Colon (tissue), 2 donors: ENCODE data around the gene THUMPD3.

ENCODE experiments used
- FAIRE-seq: peaks from 2 replicates; lab custom pipeline; 2012; peaks lifted over from hg19 to GRCh38; lab: Jason Lieb, UNC
- donor health status: control.
- donor health status: control.

The THUMPD3 gene

DNA sequence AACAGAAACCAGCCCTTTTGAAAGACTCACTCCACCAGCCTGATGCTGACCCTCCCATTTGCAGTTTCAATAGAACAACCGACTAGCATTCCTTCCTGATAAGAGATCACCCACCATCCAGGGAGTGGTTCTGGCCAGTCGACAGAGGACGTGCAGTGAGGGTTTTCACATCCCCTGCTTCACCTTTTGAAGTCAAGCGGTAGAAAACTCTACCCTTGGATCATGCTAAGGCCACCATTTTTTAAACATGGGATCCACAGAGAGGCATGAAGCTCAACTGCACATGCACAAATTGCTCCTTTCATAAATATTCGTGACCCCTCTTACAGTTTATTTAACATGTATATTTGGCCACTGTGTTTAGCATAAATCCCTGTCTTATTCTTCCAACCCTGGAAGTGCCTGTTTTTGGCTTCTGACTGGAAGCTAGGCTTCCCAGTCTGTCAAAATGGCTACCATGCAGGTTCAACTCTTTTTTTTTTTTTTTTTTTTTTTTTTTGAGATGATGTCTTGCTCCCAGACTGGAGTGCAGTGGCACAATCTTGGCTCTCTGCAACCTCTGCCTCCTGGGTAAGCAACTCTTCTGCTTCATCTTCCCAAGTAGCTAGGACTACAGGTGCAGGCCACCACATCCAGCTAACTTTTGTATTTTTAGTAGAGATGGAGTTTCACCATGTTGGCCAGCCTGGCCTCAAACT is 1.0 kb upstream of the THUMPD3 start:
- FAIRE-seq = no peak

DNA sequence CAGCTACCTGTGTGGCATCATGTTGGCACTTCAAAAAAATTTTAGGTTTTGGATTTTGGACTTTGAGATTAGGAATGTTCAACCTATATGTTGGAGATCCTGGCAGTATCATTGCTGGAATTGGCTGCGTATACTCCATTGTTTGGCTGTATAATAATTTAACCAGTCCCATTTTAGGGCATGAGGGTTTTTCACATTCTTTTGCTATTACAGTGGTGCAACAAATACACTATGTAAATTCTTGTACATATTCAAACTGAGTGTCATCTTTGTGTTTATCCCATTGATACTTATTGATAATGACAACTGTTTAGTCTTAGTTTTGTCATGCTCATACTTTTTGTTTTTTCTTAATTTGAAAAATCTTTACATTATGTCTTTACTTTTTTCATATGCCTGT is 6.7 kb downstream of the THUMPD3 start:
- FAIRE-seq = no peak

DNA sequence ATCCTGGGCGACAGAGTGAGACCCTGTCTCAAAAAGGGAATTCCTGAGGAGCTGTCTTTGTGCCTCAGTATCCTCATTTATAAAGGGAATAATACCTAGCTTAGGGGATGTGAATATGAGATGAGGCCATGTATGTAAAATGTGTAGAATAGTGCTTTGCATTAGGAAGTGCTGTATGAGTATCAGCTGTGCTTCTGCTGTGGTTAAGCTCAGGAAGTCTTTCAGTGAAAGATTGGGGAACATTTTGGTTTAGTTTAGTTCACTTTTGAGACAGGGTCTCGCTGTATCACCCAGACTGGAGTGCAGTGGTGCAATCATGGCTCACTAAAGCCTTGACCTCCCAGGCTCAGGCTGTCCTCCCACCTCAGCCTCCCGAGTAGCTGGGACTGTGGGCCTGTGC is 10.6 kb downstream of the THUMPD3 start:
- FAIRE-seq = no peak

DNA sequence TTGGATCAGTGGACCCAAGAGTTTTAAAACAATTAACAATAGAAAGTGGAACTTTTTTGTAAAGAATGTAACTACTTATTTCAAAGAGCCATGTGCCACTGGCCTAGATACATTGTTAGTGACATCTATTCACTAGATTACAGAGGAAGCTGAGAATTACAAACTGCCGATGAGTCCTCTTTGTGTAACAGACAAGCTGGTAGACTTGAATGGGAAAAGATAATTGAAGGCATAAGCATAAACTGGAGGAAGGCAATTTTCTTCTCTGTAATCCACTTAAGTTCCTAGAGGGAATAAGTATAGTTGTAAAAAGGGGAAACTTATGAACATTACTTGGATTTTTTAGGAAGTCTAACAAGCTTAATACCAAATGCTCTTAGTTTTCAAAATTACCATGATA is 15.1 kb downstream of the THUMPD3 start:
- no peak for FAIRE-seq

GRCh38 chr3:9379327-9379726 is 16.5 kb downstream of the THUMPD3 start:
- FAIRE-seq = no peak

- no peak for FAIRE-seq
Measured at GRCh38 chr3:9380014-9380413, 17.2 kb downstream of the THUMPD3 start.

DNA sequence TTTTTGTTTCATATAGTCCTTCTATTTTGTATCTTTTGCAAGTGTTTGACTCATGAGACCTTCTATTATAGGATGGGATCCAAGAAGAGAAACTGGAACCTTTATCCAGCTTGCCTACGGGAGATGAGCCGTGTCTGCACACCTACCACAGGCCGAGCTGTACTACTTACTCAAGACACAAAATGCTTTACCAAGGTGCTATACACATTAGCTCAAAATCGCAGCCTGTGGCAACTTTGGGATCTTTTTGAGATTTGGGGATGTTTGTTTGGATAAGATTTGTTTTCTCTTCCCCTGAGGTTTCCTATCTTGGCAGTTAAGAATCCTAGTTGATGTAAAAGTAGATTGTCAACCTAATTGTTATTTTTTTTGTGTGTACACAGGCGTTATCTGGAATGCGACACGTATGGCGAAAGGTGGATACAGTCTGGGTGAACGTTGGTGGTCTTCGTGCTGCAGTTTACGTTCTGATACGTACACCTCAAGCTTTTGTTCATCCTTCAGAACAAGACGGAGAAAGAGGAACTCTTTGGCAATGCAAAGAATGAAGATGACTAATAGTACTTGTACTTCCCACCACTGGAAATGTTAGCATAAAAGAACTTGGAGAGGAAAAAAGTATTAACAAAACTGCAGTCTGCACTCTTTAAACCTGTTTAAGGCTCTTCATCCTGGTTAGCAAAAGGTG is 21.4 kb downstream of the THUMPD3 start:
- FAIRE-seq = no peak

GRCh38 chr3:9385187-9386077 is 22.6 kb downstream of the THUMPD3 start:
- FAIRE-seq = no peak

DNA sequence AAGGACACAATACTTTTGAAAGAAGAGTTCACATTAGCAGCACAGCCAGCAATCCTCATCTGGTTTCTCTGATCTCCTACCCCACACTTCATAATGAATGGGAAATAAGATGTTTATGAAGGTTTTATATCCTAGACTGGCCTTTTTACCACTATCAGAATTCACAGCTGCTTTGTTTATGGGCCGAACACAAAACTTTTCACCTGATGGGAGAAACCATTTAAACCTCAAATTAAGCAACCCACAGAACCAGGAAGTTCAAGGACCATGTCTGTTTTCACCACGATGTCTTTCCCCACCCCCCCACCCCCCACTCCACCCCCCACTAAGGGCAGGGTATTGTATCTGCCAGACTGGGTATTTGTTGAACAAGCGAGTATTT is 23.2 kb downstream of the THUMPD3 start:
- FAIRE-seq = no peak

DNA sequence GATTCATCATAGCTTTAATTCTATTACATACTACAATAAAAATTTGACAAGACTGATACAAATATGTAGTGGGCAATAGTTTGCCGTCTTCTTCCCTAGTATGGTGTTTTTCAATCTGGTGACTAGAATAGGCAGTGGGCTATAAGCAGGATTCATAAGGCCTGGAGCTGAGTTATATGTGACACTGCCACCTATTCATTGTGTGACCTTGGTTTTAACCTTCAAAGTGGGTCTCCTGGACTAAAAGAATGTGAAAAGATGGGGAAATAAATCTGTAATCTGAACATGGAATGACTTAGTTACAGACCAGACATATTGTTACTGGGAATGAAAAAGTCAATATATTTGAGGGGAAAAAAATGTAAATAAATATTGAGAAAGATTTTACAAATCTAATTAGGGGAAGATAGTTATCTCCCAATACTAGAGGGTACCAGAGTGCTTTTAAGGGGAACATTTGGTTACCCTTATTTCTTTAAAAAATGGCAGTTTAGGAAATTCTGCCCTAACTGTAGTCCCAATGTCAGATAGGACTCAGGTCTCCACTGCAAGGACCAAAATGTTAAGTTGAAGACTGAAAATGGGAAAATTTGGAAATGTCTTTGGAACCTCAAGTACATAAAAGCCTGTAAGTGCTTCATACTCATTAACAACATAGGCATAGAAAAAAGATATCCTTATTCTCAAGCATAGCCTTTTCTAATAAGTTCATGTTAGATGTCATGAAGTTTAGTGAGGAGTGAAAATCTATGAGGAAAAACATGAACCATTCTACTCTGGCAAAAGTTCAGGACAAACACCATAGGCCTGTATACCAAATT is 23.9 kb downstream of the THUMPD3 start:
- FAIRE-seq = no peak

GRCh38 chr3:9387322-9387655 is 24.4 kb downstream of the THUMPD3 start:
- no peak for FAIRE-seq

- no peak for FAIRE-seq
Measured at GRCh38 chr3:9388142-9388541, 25.3 kb downstream of the THUMPD3 start.

DNA sequence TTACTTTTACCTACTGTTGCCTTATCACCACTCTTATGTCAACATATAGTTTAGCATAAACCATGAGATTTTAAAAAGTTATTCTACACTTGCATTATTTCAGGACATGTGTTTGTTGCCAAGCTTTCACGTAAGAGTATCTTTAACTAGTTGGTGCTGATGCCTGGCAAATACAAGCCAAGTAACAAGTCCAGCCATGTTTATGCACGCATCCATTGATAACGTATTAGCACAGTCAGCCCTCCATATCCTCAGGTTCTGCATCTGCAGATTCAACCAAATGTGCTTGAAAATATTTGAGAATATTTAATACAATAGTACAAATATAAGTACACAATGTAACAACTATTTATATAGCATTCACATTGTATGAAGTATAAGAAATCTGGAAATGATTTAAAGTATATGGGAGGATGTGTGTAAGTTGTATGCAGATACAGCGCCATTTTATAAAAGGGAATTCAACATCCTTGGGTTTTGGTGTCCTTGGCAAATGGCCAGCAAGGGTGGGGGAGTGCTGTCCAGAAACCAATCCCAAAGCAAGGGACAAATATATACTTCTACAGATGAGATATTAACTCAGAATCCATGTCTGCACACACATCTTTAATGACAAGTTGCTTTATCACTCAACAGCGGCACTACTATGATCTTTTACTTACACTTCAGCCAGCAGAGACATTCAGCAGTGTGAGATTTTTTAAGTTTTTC is 25.9 kb downstream of the THUMPD3 start:
- FAIRE-seq = no peak

GRCh38 chr3:9390265-9390888 is 27.5 kb downstream of the THUMPD3 start:
- no peak for FAIRE-seq

DNA sequence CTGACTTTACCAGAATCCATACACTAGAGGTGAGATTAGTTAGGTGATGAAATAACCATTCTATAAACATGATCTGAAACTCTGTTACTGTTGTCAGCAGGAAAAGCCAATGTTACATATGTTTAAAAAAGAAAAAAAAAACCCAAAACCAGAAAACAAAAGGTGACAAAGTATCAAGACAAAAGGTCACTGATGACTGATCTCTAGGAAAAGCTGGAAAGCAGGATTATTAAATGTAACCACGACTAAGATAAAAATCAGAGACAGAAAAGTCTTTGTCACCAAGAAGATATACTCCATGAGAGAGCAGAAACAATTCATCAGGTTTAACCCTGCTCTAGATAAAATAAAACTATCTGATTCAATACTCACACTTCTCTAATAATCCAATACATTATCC is 29.2 kb downstream of the THUMPD3 start:
- no peak for FAIRE-seq

DNA sequence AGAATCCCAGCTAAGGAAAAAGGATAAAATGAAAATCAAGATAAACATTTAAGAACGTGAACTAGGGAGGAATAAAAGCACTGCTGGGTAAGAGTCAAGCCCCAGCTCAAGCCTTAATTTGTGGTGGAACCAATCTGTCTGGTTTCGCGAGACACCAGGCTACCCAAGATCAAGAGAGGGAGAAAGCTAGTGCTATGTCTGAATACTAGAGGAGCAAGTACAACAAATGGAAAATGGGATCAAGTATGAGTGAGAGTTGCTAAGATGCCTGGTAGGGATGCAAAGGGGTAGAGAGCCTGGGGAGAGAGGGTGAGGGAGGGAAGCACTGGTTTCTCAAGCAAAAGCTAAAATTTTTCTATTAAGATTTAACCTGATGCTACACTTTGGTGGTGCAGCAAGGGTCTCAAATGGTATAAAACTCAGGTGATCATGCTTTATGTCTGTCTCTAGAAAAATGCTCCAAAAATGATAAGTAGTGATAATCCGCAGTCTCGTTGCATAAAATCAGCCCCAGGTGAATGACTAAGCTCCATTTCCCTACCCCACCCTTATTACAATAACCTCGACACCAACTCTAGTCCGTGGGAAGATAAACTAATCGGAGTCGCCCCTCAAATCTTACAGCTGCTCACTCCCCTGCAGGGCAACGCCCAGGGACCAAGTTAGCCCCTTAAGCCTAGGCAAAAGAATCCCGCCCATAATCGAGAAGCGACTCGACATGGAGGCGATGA is 32.9 kb downstream of the THUMPD3 start:
- no peak for FAIRE-seq

GRCh38 chr3:9396301-9396631 is 33.4 kb downstream of the THUMPD3 start:
- FAIRE-seq = no peak

DNA sequence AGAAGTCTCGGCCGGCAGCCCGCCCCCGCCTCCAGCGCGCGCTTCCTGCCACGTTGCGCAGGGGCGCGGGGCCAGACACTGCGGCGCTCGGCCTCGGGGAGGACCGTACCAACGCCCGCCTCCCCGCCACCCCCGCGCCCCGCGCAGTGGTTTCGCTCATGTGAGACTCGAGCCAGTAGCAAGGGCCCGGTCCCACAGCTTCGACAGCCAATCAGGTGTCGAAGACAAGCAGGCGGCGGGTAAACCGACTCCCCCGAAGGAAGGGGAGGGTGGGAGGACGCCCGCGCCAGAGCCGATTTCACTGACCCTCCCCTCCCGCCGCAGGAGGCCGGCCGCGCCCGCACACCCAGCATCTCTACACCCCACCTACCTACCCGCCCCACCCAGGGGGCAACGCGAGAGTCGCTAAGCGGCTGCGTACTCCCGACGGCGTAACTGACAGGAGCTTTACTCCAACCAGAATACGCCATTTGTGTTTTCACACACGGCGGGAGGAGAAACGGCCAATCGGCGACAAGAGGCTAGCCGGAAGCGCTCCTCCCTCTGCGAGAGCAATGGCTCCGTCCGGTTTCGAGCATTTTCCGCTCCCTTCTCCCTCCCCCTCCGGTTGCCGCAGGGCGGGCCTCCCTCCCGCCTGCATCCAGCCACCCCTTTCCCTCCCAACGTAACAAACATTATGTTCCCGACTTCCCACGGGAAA is 33.9 kb downstream of the THUMPD3 start:
- no peak for FAIRE-seq

DNA sequence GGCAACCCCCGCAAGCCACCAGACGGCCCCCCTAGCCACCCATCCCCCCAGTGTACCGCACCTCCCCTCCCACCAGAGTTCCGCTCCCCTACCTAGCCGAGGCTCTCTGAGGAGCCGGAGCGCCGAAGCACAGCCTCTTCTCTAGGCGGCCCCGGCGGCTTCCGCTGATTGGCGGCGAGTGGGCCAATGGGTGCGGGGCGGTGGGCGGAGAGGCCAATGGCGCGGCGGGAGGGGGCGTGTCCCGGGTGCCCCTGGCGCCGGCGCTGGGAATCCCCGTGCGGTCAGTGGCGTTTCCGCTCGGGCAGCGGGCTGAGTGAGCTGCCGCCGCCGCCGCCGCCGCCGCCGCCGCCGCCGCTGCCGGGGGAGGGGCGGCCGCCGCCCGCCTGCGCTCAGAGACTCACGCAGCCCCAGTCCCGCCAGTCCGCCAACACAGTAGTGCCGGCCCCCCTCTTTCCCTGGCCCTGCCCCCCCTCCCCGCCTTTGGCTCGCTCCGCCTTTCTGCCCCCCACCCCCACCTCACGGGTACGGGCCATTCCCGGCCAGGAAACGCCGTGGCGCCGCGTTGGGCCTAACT is 34.6 kb downstream of the THUMPD3 start, which contains the start of gene SETD5:
Gene SETD5 (plus strand): TSS at position 284 of the 574 bp plus-strand sequence. CDS start 31,324 bp downstream, outside the sequence.
- no peak for FAIRE-seq
